Stimulated activated CD8-positive, alpha-beta memory T cell treated with anti-CD3 and anti-CD28 coated beads, Interleukin-4, amount 100 ng/mL, for 4 hours (primary cell): ENCODE data around the gene TDRKH.
"Not testable (repeated sequence)": the region's sequence is repeated elsewhere in the genome, so short reads cannot be mapped to it uniquely, and the experiment has no call there.

Experiments
- DNase-seq, 2 donors: peaks; one replicate each; pipeline ENCODE4 v3.0.0-alpha.2; 2020; ENCODE audit warnings: low read depth in 2 of 2, low spot score in 1 of 2

TDRKH gene

GRCh38 chr1:151768351-151769066 lies 21.8 kb downstream of the TDRKH start:
- DNase-seq, result not testable (repeated sequence)

- no peak for DNase-seq
These were observed 26.3 kb downstream of the TDRKH start for GRCh38 chr1:151763990-151764389.

GRCh38 chr1:151762941-151763921 lies 27.1 kb downstream of the TDRKH start, which contains the start of gene MRPL9:
Gene MRPL9 (minus strand): TSS chr1:151763496. CDS start chr1:151763479, 17 bp downstream.
- DNase-seq, result peak; percentile 66

- no peak for DNase-seq
These were observed 29.5 kb downstream of the TDRKH start for GRCh38 chr1:151760597-151761385.

- no peak for DNase-seq
These were observed 31.1 kb downstream of the TDRKH start for GRCh38 chr1:151759241-151759640.

- no peak for DNase-seq
These were observed 34.0 kb downstream of the TDRKH start for GRCh38 chr1:151756291-151756690.

- DNase-seq, result no peak
These were observed 48.8 kb downstream of the TDRKH start for GRCh38 chr1:151741516-151741915.

- DNase-seq, result no peak
These were observed 50.5 kb downstream of the TDRKH start for GRCh38 chr1:151739590-151740355.

GRCh38 chr1:151737479-151737878 lies 52.8 kb downstream of the TDRKH start:
- no peak for DNase-seq

- no peak for DNase-seq
These were observed 53.3 kb downstream of the TDRKH start for GRCh38 chr1:151737026-151737425.

GRCh38 chr1:151733995-151734394 lies 56.3 kb downstream of the TDRKH start:
- not testable (repeated sequence) for DNase-seq

GRCh38 chr1:151733126-151733525 lies 57.2 kb downstream of the TDRKH start:
- DNase-seq, result no peak

- no peak for DNase-seq
These were observed 60.4 kb downstream of the TDRKH start for GRCh38 chr1:151729966-151730291.

- DNase-seq, result no peak
These were observed 60.9 kb downstream of the TDRKH start for GRCh38 chr1:151729157-151729965.

- no peak for DNase-seq
These were observed 61.9 kb downstream of the TDRKH start for GRCh38 chr1:151728151-151729054.

- no peak for DNase-seq
These were observed 66.5 kb downstream of the TDRKH start for GRCh38 chr1:151723726-151724370.
